Measurements from ENCODE around the gene IRS1.

GRCh38 chr2:226777611-226778010, 22.0 kb downstream of the IRS1 start:
- TF ChIP-seq, protein P1, sequence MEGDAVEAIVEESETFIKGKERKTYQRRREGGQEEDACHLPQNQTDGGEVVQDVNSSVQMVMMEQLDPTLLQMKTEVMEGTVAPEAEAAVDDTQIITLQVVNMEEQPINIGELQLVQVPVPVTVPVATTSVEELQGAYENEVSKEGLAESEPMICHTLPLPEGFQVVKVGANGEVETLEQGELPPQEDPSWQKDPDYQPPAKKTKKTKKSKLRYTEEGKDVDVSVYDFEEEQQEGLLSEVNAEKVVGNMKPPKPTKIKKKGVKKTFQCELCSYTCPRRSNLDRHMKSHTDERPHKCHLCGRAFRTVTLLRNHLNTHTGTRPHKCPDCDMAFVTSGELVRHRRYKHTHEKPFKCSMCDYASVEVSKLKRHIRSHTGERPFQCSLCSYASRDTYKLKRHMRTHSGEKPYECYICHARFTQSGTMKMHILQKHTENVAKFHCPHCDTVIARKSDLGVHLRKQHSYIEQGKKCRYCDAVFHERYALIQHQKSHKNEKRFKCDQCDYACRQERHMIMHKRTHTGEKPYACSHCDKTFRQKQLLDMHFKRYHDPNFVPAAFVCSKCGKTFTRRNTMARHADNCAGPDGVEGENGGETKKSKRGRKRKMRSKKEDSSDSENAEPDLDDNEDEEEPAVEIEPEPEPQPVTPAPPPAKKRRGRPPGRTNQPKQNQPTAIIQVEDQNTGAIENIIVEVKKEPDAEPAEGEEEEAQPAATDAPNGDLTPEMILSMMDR (IDR thresholded peaks at IDR 0.05; ENCODE audit: borderline replicate concordance, extremely low read depth, low read length, poor library complexity, severe bottlenecking), result no peak
- no peak for TF ChIP-seq EZH2 (IDR thresholded peaks at IDR 0.05; ENCODE audit: borderline replicate concordance, low read depth, low read length, severe bottlenecking)
